K562 (cell line): ENCODE data around the gene SET. TPM values are rescaled to one million over a fixed set of nuclear protein-coding genes. Genes with fewer than 3 reads are reported as not detected.
A peak's percentile ranks its signal among the peaks of the same experiment; 100 is the strongest.

Experiments
- ADNP ChIP-seq: fragments of 200-800 bp; sonication (Bioruptor generic); IDR thresholded peaks from 2 replicates; pipeline ENCODE4 v1.6.1; 2016; ENCODE audit warnings: missing genetic modification characterization, missing compliant biosample characterization
- BCOR ChIP-seq: fragments of 450-650 bp; IDR thresholded peaks from 2 replicates; pipeline ENCODE4 v1.6.1; 2016
- BRD4 ChIP-seq: fragments of 200-600 bp; sonication (generic); IDR thresholded peaks from 2 replicates; pipeline ENCODE4 v1.6.1; 2017; ENCODE audit warnings: inconsistent platforms
- BRD9 ChIP-seq: fragments of 450-650 bp; IDR thresholded peaks from 2 replicates; pipeline ENCODE4 v1.6.1; 2018; ENCODE audit warnings: low read depth; ENCODE audit not compliant: partially characterized antibody
- CXXC5 ChIP-seq: fragments of 250-450 bp; sonication (Bioruptor Pico); IDR thresholded peaks from 2 replicates; pipeline ENCODE4 v1.8.0; 2022; ENCODE audit warnings: inconsistent platforms, mild to moderate bottlenecking, moderate library complexity
- E2F3 ChIP-seq: fragments of 250-450 bp; sonication (Bioruptor Pico); IDR thresholded peaks from 2 replicates; pipeline ENCODE4 v1.4.0; 2020; ENCODE audit warnings: mild to moderate bottlenecking
- HDGF ChIP-seq: fragments of 450-650 bp; IDR thresholded peaks from 2 replicates; pipeline ENCODE4 v1.6.1; 2016
- MBD2 ChIP-seq: sonication (generic); IDR thresholded peaks from 2 replicates; pipeline ENCODE4 v1.6.1; 2016; ENCODE audit warnings: low read depth, borderline replicate concordance
- MEIS2 ChIP-seq: fragments of 450-650 bp; IDR thresholded peaks from 2 replicates; pipeline ENCODE4 v1.6.1; 2014; ENCODE audit warnings: mild to moderate bottlenecking; ENCODE audit not compliant: partially characterized antibody
- PHB ChIP-seq: fragments of 250-450 bp; sonication (Bioruptor Pico); IDR thresholded peaks from 2 replicates; pipeline ENCODE4 v1.5.0; 2021
- RREB1 ChIP-seq: fragments of 250-450 bp; sonication (Bioruptor Pico); IDR thresholded peaks from 2 replicates; pipeline ENCODE4 v1.4.0; 2020
- SAP30 ChIP-seq: fragments of 200-600 bp; sonication (generic); IDR thresholded peaks from 2 replicates; pipeline ENCODE4 v1.6.1; 2012; ENCODE audit warnings: borderline replicate concordance, low read depth, mild to moderate bottlenecking, moderate library complexity, low read length, control low read depth, inconsistent platforms; ENCODE audit not compliant: insufficient read depth, poor library complexity, severe bottlenecking
- SMC3 ChIP-seq: conservative IDR thresholded peaks from 2 replicates; pipeline ENCODE4 v1.6.1; 2011; ENCODE audit warnings: low read depth, low read length, improper control_type of control experiment; ENCODE audit not compliant: insufficient read depth
- ZBTB17 ChIP-seq: fragments of 450-650 bp; formaldehyde crosslinking; IDR thresholded peaks from 2 replicates; pipeline ENCODE4 v1.4.0; 2020; ENCODE audit warnings: mild to moderate bottlenecking
- ZNF124 ChIP-seq: sonication (generic); formaldehyde crosslinking; IDR thresholded peaks from 2 replicates; pipeline ENCODE4 v1.8.1; 2022; ENCODE audit warnings: missing genetic modification reagents
- ZNF696 ChIP-seq: fragments of 250-450 bp; sonication (Bioruptor Pico); conservative IDR thresholded peaks from 2 replicates; pipeline ENCODE4 v1.4.0; 2020; ENCODE audit warnings: mild to moderate bottlenecking, moderate library complexity
- ZSCAN29 ChIP-seq: fragments of 450-650 bp; IDR thresholded peaks from 2 replicates; pipeline ENCODE4 v1.6.1; 2017
- polyA plus RNA-seq, 8 experiments: library from polyadenylated mRNA; depleted of rRNA in 4 of 8; stranded (reverse) in 5 of 8; unstranded in 3 of 8; fragments of >200 nt; fragmentation: Nextera tagmentation in 2 of 8; fragmentation: Illumina TruSeq in 1 of 8; extraction: Ambion mirVana in 2 of 8; extraction: Trizol in 1 of 8; gene quantifications; 2 replicates each; pipeline versions ENCODE4 v1.2.1 to v1.2.3, GENCODE V29; 2011 to 2014; ENCODE audit warnings: inconsistent platforms in 1 of 8, missing spikeins in 1 of 8
- total RNA-seq, 7 experiments: library from RNA; depleted of rRNA in 6 of 7; stranded (reverse); fragments of >200 nt in 6 of 7; fragmentation: Illumina TruSeq in 2 of 7; extraction: Trizol in 2 of 7; gene quantifications; 2 replicates each; pipeline versions ENCODE4 v1.2.1 to v1.2.3, GENCODE V29; 2011 to 2021; ENCODE audit warnings: low replicate concordance in 1 of 7
- TF ChIP-seq, protein P1 (sequence below): fragments of 450-650 bp; IDR thresholded peaks from 2 replicates; pipeline ENCODE4 v1.6.1; 2016; ENCODE audit warnings: borderline replicate concordance
- TF ChIP-seq, protein P2 (sequence below): fragments of 250-450 bp; sonication (Bioruptor Pico); IDR thresholded peaks from 2 replicates; pipeline ENCODE4 v1.9.0; 2021; ENCODE audit warnings: mild to moderate bottlenecking, inconsistent platforms

Gene SET
- total and polyA plus RNA-seq, 9 of the 15 experiments (the other 6 are each of a cell fraction or from before 2014, with no cell fraction given): 404 to 1,447 (median 907) TPM

GRCh38 chr9:128723866-128724743 lies 35.1 kb downstream of the SET start, which contains the start of gene ZDHHC12 (continued):
- TF ChIP-seq, protein P1, sequence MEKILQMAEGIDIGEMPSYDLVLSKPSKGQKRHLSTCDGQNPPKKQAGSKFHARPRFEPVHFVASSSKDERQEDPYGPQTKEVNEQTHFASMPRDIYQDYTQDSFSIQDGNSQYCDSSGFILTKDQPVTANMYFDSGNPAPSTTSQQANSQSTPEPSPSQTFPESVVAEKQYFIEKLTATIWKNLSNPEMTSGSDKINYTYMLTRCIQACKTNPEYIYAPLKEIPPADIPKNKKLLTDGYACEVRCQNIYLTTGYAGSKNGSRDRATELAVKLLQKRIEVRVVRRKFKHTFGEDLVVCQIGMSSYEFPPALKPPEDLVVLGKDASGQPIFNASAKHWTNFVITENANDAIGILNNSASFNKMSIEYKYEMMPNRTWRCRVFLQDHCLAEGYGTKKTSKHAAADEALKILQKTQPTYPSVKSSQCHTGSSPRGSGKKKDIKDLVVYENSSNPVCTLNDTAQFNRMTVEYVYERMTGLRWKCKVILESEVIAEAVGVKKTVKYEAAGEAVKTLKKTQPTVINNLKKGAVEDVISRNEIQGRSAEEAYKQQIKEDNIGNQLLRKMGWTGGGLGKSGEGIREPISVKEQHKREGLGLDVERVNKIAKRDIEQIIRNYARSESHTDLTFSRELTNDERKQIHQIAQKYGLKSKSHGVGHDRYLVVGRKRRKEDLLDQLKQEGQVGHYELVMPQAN: peak; percentile 69; the same call in 1 of the 2 replicates
- TF ChIP-seq ZNF124 (CRISPR knock-in tag) (no peak), HDGF (peak; percentile 58; the same call in 1 of the 2 replicates), MBD2 (peak; percentile 83), SMC3 (no peak), E2F3 (CRISPR knock-in tag) (peak; percentile 73; the same call in 1 of the 2 replicates), BCOR (peak; percentile 100), BRD4 (no peak), ZNF696 (no peak), MEIS2 (peak; percentile 95), CXXC5 (CRISPR knock-in tag) (peak; percentile 90), RREB1 (CRISPR knock-in tag) (no peak), SAP30 (peak; percentile 35), ZSCAN29 (no peak), ADNP (tag) (peak; percentile 100), BRD9 (peak; percentile 70), ZBTB17 (CRISPR knock-in tag) (0 out of 2 replicates have a peak, but pooled peaks have one; percentile 27), PHB (CRISPR knock-in tag) (0 out of 2 replicates have a peak, but pooled peaks have one; percentile 41)
- TF ChIP-seq, protein P2, sequence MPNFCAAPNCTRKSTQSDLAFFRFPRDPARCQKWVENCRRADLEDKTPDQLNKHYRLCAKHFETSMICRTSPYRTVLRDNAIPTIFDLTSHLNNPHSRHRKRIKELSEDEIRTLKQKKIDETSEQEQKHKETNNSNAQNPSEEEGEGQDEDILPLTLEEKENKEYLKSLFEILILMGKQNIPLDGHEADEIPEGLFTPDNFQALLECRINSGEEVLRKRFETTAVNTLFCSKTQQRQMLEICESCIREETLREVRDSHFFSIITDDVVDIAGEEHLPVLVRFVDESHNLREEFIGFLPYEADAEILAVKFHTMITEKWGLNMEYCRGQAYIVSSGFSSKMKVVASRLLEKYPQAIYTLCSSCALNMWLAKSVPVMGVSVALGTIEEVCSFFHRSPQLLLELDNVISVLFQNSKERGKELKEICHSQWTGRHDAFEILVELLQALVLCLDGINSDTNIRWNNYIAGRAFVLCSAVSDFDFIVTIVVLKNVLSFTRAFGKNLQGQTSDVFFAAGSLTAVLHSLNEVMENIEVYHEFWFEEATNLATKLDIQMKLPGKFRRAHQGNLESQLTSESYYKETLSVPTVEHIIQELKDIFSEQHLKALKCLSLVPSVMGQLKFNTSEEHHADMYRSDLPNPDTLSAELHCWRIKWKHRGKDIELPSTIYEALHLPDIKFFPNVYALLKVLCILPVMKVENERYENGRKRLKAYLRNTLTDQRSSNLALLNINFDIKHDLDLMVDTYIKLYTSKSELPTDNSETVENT (CRISPR knock-in tag): peak; percentile 80
